Erythroblast (primary cell): ENCODE results near the gene ELAVL1.

Experiments
- GATA1 ChIP-seq: IDR thresholded peaks from 2 replicates; pipeline ENCODE4 v1.6.1; 2011; ENCODE audit warnings: low read depth, mild to moderate bottlenecking, control low read depth, low read length, moderate library complexity
- POLR2A ChIP-seq: IDR thresholded peaks from 2 replicates; pipeline ENCODE4 v1.6.1; 2011; ENCODE audit warnings: mild to moderate bottlenecking, low read length

DNA sequence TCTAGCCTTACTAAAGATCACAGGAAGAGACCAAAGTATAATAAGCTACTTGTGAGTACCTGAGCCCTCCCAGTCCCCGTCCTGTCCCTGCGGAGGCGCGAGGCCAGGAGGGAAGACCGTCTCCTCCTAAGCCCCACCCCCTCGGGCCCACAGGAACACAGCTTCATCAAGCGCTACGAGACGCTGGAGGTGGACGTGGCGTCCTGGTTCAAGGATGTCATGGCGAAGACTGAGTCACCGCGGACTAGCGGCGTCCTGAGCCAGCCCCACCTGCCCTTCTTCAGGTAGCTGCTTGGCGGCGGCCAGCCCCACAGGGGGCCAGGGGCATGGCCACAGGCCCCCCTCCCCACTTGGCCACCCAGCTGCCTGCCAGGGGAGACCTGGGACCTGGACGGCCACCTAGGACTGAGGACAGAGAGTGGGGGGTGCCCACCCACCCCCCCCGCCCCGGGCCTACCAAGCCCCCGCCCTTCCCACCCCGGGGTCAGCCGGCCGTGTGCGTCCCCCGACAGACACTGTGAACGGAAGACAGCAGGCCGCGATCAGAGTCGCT is 93.2 kb downstream of the ELAVL1 start:
- TF ChIP-seq POLR2A: no peak
- no peak for TF ChIP-seq GATA1
